K562 (cell line): ENCODE results near the gene GOLGB1. TPM values are rescaled to one million over a fixed set of nuclear protein-coding genes. Genes with fewer than 3 reads are reported as not detected.

ENCODE experiments used
- ATAC-seq: fragments of 200-7000 bp; cut with Tn5 transposase; 3 replicates; pipeline ENCODE4 v1.9.1; 2020; ENCODE audit warnings: moderate library complexity
- BruUV-seq: library from RNA; stranded (reverse); fragments of 400-500 nt; replicated peaks from 2 replicates; lab custom pipeline; 2021; lab: Mats Ljungman, UMichigan
- CTCF ChIA-PET: fragments of 300-600 bp; formaldehyde crosslinking; extraction: SDS; loops from one replicate; lab custom pipeline; 2021; ENCODE audit warnings: low intra/inter-chr PET ratio; lab: Yijun Ruan, JAX
- POLR2A ChIA-PET: fragments of 300-600, 350-650 bp; sonication (Branson Sonifier 250); formaldehyde crosslinking; extraction: SDS; loops from one replicate; lab custom pipeline; 2021; ENCODE audit warnings: antibody characterized with exemption, inconsistent platforms; lab: Yijun Ruan, JAX
- DNase-seq, 4 experiments: peaks; one replicate each; pipeline versions ENCODE4 v3.0.0 to v3.0.0-alpha.2; 2011 to 2018; ENCODE audit warnings: low spot score in 3 of 4, mixed read lengths in 3 of 4; ENCODE audit errors: extremely low read depth in 1 of 4
- FAIRE-seq: peaks from 2 replicates; lab custom pipeline; 2011; peaks lifted over from hg19 to GRCh38; lab: Jason Lieb, UNC
- H2AFZ ChIP-seq: 2 replicates; pipeline ENCODE4 v1.6.0; 2011; ENCODE audit warnings: low read depth, low read length, control low read depth, inconsistent platforms
- H3K27ac ChIP-seq: fragments of 200-600 bp; 3 replicates; pipeline ENCODE4 v1.8.0; 2011; ENCODE audit warnings: low read depth, mild to moderate bottlenecking, control low read depth, inconsistent platforms, low read length, moderate library complexity, mixed read lengths; ENCODE audit errors: extremely low read depth
- H3K27me3 ChIP-seq, 2 experiments: fragments of 300-600 bp in 1 of 2; 2 replicates in 1 of 2; 3 replicates in 1 of 2; pipeline versions ENCODE4 v1.6.0 to v1.8.0; 2011; ENCODE audit warnings: inconsistent platforms in 2 of 2, low read length in 2 of 2, mild to moderate bottlenecking in 1 of 2, mixed read lengths in 1 of 2, moderate library complexity in 1 of 2; ENCODE audit not compliant: control insufficient read depth in 2 of 2, insufficient read depth in 2 of 2
- H3K36me3 ChIP-seq: fragments of 300-600 bp; 3 replicates; pipeline ENCODE4 v1.8.0; 2011; ENCODE audit warnings: mild to moderate bottlenecking, low read length, inconsistent platforms; ENCODE audit not compliant: control insufficient read depth, insufficient read depth
- H3K4me1 ChIP-seq, 2 experiments: fragments of 200-600 bp in 1 of 2; replicated peaks in 1 of 2; 2 replicates in 1 of 2; 3 replicates in 1 of 2; pipeline versions ENCODE4 v1.5.1 to v1.8.0; 2011; ENCODE audit warnings: inconsistent platforms in 2 of 2, low read length in 2 of 2, mild to moderate bottlenecking in 1 of 2, mixed read lengths in 1 of 2, moderate library complexity in 1 of 2; ENCODE audit not compliant: control insufficient read depth in 2 of 2, insufficient read depth in 2 of 2
- H3K4me2 ChIP-seq: 2 replicates; pipeline ENCODE4 v1.6.1; 2011; ENCODE audit warnings: low read length, control low read depth, inconsistent platforms, mixed read lengths; ENCODE audit not compliant: insufficient read depth
- H3K4me3 ChIP-seq: fragments of 200-600 bp; sonication (generic), shearing (Covaris generic); 2 replicates; pipeline ENCODE4 v1.5.1; 2016; ENCODE audit warnings: control low read depth, inconsistent platforms
- H3K79me2 ChIP-seq: fragments of 200-600 bp; 3 replicates; pipeline ENCODE4 v1.8.0; 2011; ENCODE audit warnings: low read length, inconsistent platforms; ENCODE audit not compliant: control insufficient read depth, insufficient read depth
- H3K9ac ChIP-seq, 2 experiments: 2 replicates each; pipeline versions ENCODE4 v1.6.0 to v1.6.1; 2011; ENCODE audit warnings: low read depth in 2 of 2, low read length in 2 of 2, control low read depth in 1 of 2, inconsistent platforms in 1 of 2, mild to moderate bottlenecking in 1 of 2, mixed read lengths in 1 of 2; ENCODE audit not compliant: insufficient read depth in 1 of 2
- H3K9me1 ChIP-seq: one replicate; pipeline ENCODE4 v1.6.0; 2011; ENCODE audit warnings: inconsistent platforms, mild to moderate bottlenecking, low read length, moderate library complexity; ENCODE audit not compliant: control insufficient read depth, insufficient read depth
- H3K9me3 ChIP-seq: replicated peaks from 2 replicates; pipeline ENCODE4 v1.5.1; 2011; ENCODE audit warnings: low read depth, low read length, inconsistent platforms; ENCODE audit not compliant: control insufficient read depth, insufficient read depth
- H4K20me1 ChIP-seq: replicated peaks from 2 replicates; pipeline ENCODE4 v1.6.1; 2011; ENCODE audit warnings: low read length, inconsistent platforms, mixed read lengths; ENCODE audit not compliant: control insufficient read depth, insufficient read depth
- ARID1B ChIP-seq: fragments of 450-650 bp; IDR thresholded peaks from 2 replicates; pipeline ENCODE4 v1.6.1; 2016; ENCODE audit warnings: antibody characterized with exemption, mild to moderate bottlenecking, inconsistent platforms
- ARID4B ChIP-seq: sonication (generic); formaldehyde crosslinking; IDR thresholded peaks from 2 replicates; pipeline ENCODE4 v1.8.0; 2022; ENCODE audit warnings: mild to moderate bottlenecking, missing genetic modification reagents
- ELF2 ChIP-seq: fragments of 250-450 bp; sonication (Bioruptor Pico); IDR thresholded peaks from 2 replicates; pipeline ENCODE4 v1.5.0; 2021; ENCODE audit warnings: mild to moderate bottlenecking
- ESRRA ChIP-seq: fragments of 450-650 bp; IDR thresholded peaks from 2 replicates; pipeline ENCODE4 v1.6.1; 2014; ENCODE audit warnings: low read depth, mild to moderate bottlenecking, moderate library complexity, borderline replicate concordance
- GTF2E2 ChIP-seq: fragments of 200-800 bp; sonication (Bioruptor generic); IDR thresholded peaks from 2 replicates; pipeline ENCODE4 v1.6.1; 2016; ENCODE audit warnings: missing genetic modification characterization, missing compliant biosample characterization
- MAFK ChIP-seq: IDR thresholded peaks from 2 replicates; pipeline ENCODE4 v1.6.1; 2011; ENCODE audit warnings: low read length, improper control_type of control experiment
- MBD2 ChIP-seq: sonication (generic); IDR thresholded peaks from 2 replicates; pipeline ENCODE4 v1.6.1; 2016; ENCODE audit warnings: low read depth, borderline replicate concordance
- MEF2A ChIP-seq: IDR thresholded peaks from 2 replicates; pipeline ENCODE4 v1.6.1; 2011; ENCODE audit warnings: low read depth, mild to moderate bottlenecking, low read length, moderate library complexity; ENCODE audit not compliant: control insufficient read depth
- MLLT1 ChIP-seq, 2 experiments: fragments of 450-650 bp; IDR thresholded peaks; 2 replicates each; pipeline ENCODE4 v1.6.1; 2016
- RB1 ChIP-seq: fragments of 450-650 bp; IDR thresholded peaks from 2 replicates; pipeline ENCODE4 v1.6.1; 2017; ENCODE audit warnings: low read depth, mild to moderate bottlenecking
- SIN3A ChIP-seq, 2 experiments: fragments of 150-350 bp in 1 of 2; IDR thresholded peaks; 2 replicates each; pipeline ENCODE4 v1.6.1; 2011 to 2016; ENCODE audit warnings: borderline replicate concordance in 2 of 2, low read depth in 2 of 2, low read length in 2 of 2, mild to moderate bottlenecking in 2 of 2, moderate library complexity in 2 of 2; ENCODE audit not compliant: control insufficient read depth in 1 of 2
- THRA ChIP-seq: fragments of 450-650 bp; IDR thresholded peaks from 2 replicates; pipeline ENCODE4 v1.6.1; 2017; ENCODE audit warnings: mild to moderate bottlenecking, moderate library complexity
- YY1 ChIP-seq, 3 experiments: IDR thresholded peaks; 2 replicates each; pipeline ENCODE4 v1.6.1; 2011; ENCODE audit warnings: low read length in 2 of 3, mild to moderate bottlenecking in 2 of 3, moderate library complexity in 2 of 3, borderline replicate concordance in 1 of 3, control low read depth in 1 of 3, low read depth in 1 of 3; ENCODE audit not compliant: insufficient read depth in 3 of 3, insufficient replicate concordance in 2 of 3, control insufficient read depth in 1 of 3, insufficient read length in 1 of 3; ENCODE audit errors: extremely low read depth in 1 of 3
- ZSCAN32 ChIP-seq: fragments of 450-650 bp; formaldehyde crosslinking; IDR thresholded peaks from 2 replicates; pipeline ENCODE4 v1.4.0; 2020; ENCODE audit warnings: mild to moderate bottlenecking, moderate library complexity
- WGBS: fragments of 100-300 bp; shearing (Covaris generic); methylation state at CpG from one replicate; pipeline ENCODE4 v1.1.6; 2016; ENCODE audit warnings: low coverage, mixed read lengths; ENCODE audit not compliant: insufficient coverage; ENCODE audit errors: missing lambda C conversion rate; 5-methylcytosine and 5-hydroxymethylcytosine counted together
- in situ Hi-C: fragments of 300-500 bp; cut with MboI; formaldehyde crosslinking; loops from 4 replicates; pipeline ENCODE4 v1.15.0; 2018; ENCODE audit warnings: inconsistent platforms, mixed read lengths
- intact Hi-C: fragments of 100-400 bp; cut with micrococcal nuclease; formaldehyde crosslinking; loops from 2 replicates; pipeline ENCODE4 v1.14.2; 2022
- polyA plus RNA-seq, 8 experiments: library from polyadenylated mRNA; depleted of rRNA in 4 of 8; stranded (reverse) in 5 of 8; unstranded in 3 of 8; fragments of >200 nt; fragmentation: Nextera tagmentation in 2 of 8; fragmentation: Illumina TruSeq in 1 of 8; extraction: Ambion mirVana in 2 of 8; extraction: Trizol in 1 of 8; gene quantifications; 2 replicates each; pipeline versions ENCODE4 v1.2.1 to v1.2.3, GENCODE V29; 2011 to 2014; ENCODE audit warnings: inconsistent platforms in 1 of 8, missing spikeins in 1 of 8
- total RNA-seq, 7 experiments: library from RNA; depleted of rRNA in 6 of 7; stranded (reverse); fragments of >200 nt in 6 of 7; fragmentation: Illumina TruSeq in 2 of 7; extraction: Trizol in 2 of 7; gene quantifications; 2 replicates each; pipeline versions ENCODE4 v1.2.1 to v1.2.3, GENCODE V29; 2011 to 2021; ENCODE audit warnings: low replicate concordance in 1 of 7

The GOLGB1 gene
- total and polyA plus RNA-seq, 9 of the 15 experiments (the other 6 are each of a cell fraction or from before 2014, with no cell fraction given) = 4.0 to 16.3 (median 9.7) TPM

- POLR2A ChIA-PET = no interaction called here
- intact Hi-C loops = no loop called here
- no peaks in the 10 kb centered on the region for H3K9me3 ChIP-seq
- H3K4me3 ChIP-seq = no peak overlapping the region
- FAIRE-seq (no peak), DNase-seq (no peak), ATAC-seq (no peak)
- H3K4me1 ChIP-seq = no peaks in the 10 kb centered on the region
- no peak overlapping the region for H3K27ac ChIP-seq
- no peak overlapping the region for H2AFZ ChIP-seq
- H4K20me1 ChIP-seq = no peaks in the 10 kb centered on the region
- H3K4me2 ChIP-seq = no peak overlapping the region
- BruUV-seq = no TSS peak
- no peaks in the 10 kb centered on the region for H3K9me1 ChIP-seq
- CTCF ChIA-PET = no interaction called here
- no peaks in the 10 kb centered on the region for H3K27me3 ChIP-seq
- H3K79me2 ChIP-seq = no peaks in the 10 kb centered on the region; the same call in 2 of the 3 replicates
- WGBS = 68% methylated on average over 5 of the region's 8 CpGs
- peaks cover 9% of the 10 kb centered on the region; the same call in 1 of the 3 replicates for H3K36me3 ChIP-seq
- H3K9ac ChIP-seq = no peak overlapping the region
- in situ Hi-C loops = no loop called here
- TF ChIP-seq ESRRA (no peak), MLLT1 (IDR thresholded peaks at IDR 0.05) (no peak), MAFK (no peak), ARID1B (no peak), MBD2 (no peak), GTF2E2 (tag) (no peak), SIN3A (IDR thresholded peaks at IDR 0.05; ENCODE audit: borderline replicate concordance in 2 of 2, control insufficient read depth in 1 of 2, low read depth in 2 of 2, low read length in 2 of 2) (no peak), YY1 (IDR thresholded peaks at IDR 0.05; ENCODE audit: borderline replicate concordance in 1 of 3, control insufficient read depth in 1 of 3, extremely low read depth in 1 of 3, insufficient read depth in 3 of 3, insufficient read length in 1 of 3, insufficient replicate concordance in 2 of 3, low read depth in 1 of 3, low read length in 2 of 3) (no peak), ELF2 (no peak), RB1 (no peak), THRA (no peak), MEF2A (no peak), ZSCAN32 (CRISPR knock-in tag) (no peak), ARID4B (no peak)
Measured at GRCh38 chr3:121730940-121731687, 18.4 kb downstream of the GOLGB1 start.
